Measurements from ENCODE around the gene ADGRD1.

DNA sequence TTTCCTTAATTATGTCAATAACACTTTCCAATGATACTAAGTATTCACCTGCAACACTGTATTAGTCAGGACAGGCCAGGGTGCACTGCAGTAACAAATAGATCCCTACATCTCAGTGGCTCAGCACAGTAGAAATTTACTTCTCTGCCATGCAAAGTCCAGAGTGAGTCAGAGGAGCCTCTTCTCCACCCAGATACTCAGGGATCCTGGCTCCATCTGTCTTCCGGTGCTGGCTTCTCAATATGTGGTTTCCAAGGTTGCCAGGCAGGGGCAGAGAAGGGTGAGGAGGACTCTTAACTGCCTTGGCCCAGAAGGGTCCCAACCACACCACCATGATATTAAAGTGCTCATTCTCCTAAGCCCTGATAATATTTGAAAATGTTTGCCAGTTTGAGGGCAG, 47.8 kb downstream of the ADGRD1 start:
- TF ChIP-seq OSR1 (CRISPR knock-in tag; IDR thresholded peaks at IDR 0.05): no peak
- TF ChIP-seq, protein P1, sequence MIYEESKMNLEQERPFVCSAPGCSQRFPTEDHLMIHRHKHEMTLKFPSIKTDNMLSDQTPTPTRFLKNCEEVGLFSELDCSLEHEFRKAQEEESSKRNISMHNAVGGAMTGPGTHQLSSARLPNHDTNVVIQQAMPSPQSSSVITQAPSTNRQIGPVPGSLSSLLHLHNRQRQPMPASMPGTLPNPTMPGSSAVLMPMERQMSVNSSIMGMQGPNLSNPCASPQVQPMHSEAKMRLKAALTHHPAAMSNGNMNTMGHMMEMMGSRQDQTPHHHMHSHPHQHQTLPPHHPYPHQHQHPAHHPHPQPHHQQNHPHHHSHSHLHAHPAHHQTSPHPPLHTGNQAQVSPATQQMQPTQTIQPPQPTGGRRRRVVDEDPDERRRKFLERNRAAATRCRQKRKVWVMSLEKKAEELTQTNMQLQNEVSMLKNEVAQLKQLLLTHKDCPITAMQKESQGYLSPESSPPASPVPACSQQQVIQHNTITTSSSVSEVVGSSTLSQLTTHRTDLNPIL (CRISPR knock-in tag; IDR thresholded peaks at IDR 0.05; ENCODE audit: low read depth): no peak
- TF ChIP-seq, protein P2, sequence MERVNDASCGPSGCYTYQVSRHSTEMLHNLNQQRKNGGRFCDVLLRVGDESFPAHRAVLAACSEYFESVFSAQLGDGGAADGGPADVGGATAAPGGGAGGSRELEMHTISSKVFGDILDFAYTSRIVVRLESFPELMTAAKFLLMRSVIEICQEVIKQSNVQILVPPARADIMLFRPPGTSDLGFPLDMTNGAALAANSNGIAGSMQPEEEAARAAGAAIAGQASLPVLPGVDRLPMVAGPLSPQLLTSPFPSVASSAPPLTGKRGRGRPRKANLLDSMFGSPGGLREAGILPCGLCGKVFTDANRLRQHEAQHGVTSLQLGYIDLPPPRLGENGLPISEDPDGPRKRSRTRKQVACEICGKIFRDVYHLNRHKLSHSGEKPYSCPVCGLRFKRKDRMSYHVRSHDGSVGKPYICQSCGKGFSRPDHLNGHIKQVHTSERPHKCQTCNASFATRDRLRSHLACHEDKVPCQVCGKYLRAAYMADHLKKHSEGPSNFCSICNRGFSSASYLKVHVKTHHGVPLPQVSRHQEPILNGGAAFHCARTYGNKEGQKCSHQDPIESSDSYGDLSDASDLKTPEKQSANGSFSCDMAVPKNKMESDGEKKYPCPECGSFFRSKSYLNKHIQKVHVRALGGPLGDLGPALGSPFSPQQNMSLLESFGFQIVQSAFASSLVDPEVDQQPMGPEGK (CRISPR knock-in tag; IDR thresholded peaks at IDR 0.05; ENCODE audit: borderline replicate concordance): no peak
- TF ChIP-seq PPARA (CRISPR knock-in tag; IDR thresholded peaks at IDR 0.05; ENCODE audit: borderline replicate concordance): no peak
- TF ChIP-seq ARNTL (CRISPR knock-in tag; IDR thresholded peaks at IDR 0.05; ENCODE audit: borderline replicate concordance, low read depth): no peak
- TF ChIP-seq SNAI2 (CRISPR knock-in tag; IDR thresholded peaks at IDR 0.05): no peak
- no peak for TF ChIP-seq ISL1 (CRISPR knock-in tag; IDR thresholded peaks at IDR 0.05)
- TF ChIP-seq RARB (CRISPR knock-in tag; IDR thresholded peaks at IDR 0.05): no peak
